Measurements from ENCODE around the gene RPP21. TPM values are rescaled to one million over a fixed set of nuclear protein-coding genes. Genes with fewer than 3 reads are reported as not detected.

RPP21 gene
- total and polyA plus RNA-seq, 2 of the 8 experiments (the other 6 are each of a cell fraction or from before 2014, with no cell fraction given): 63.0 to 219 TPM

DNA sequence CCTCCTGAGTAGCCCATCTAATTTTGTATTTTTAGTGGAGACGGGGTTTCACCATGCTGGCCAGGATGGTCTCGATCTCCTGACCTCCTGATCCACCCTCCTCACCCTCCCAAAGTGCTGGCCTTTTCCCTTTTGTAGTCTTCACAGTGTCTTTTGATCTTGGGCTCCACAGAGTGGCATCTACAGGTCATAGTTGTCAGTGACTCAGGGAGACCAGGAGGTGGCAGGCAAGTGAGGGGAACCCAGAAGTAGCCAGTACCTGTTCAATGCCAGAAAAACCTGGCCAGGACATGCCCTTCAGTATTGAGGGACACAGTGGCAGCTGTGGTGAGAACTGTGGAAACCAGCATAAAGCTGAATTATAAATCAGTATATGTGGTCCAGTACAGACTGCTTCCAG lies 19.6 kb downstream of the RPP21 start:
- H3K14ac ChIP-seq (ENCODE audit: insufficient read length): no peak overlapping the region

More for the DNA sequence above, 19.6 kb downstream of the RPP21 start:
- no peak for TF ChIP-seq SAP30 (IDR thresholded peaks at IDR 0.05; ENCODE audit: insufficient read depth, insufficient replicate concordance, low read length)
- TF ChIP-seq, protein P1, sequence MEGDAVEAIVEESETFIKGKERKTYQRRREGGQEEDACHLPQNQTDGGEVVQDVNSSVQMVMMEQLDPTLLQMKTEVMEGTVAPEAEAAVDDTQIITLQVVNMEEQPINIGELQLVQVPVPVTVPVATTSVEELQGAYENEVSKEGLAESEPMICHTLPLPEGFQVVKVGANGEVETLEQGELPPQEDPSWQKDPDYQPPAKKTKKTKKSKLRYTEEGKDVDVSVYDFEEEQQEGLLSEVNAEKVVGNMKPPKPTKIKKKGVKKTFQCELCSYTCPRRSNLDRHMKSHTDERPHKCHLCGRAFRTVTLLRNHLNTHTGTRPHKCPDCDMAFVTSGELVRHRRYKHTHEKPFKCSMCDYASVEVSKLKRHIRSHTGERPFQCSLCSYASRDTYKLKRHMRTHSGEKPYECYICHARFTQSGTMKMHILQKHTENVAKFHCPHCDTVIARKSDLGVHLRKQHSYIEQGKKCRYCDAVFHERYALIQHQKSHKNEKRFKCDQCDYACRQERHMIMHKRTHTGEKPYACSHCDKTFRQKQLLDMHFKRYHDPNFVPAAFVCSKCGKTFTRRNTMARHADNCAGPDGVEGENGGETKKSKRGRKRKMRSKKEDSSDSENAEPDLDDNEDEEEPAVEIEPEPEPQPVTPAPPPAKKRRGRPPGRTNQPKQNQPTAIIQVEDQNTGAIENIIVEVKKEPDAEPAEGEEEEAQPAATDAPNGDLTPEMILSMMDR (IDR thresholded peaks at IDR 0.05; ENCODE audit: control extremely low read depth in 1 of 3, insufficient read depth in 1 of 3, low read depth in 1 of 3, low read length in 3 of 3): peak; percentile 48 to 68 (median 55)
- TF ChIP-seq RAD21 (IDR thresholded peaks at IDR 0.05 in 1 of 2, conservative IDR thresholded peaks at IDR 0.05 in 1 of 2; ENCODE audit: low read depth in 2 of 2, low read length in 2 of 2): peak; percentile 44 to 61
- Histone ChIP-seq H3K27me3 (replicated peaks in 1 of 4; ENCODE audit: control insufficient read depth in 3 of 4, extremely low read depth in 1 of 4, insufficient read depth in 3 of 4, low read length in 3 of 4) (peaks cover 0 to 4% (median 1%) of the 10 kb centered on the region in 4 experiments; a peak in 2 of 7 replicates), H3K4me1 (replicated peaks in 1 of 4; ENCODE audit: control insufficient read depth in 3 of 4, insufficient read depth in 4 of 4, low read length in 3 of 4) (peaks cover 0 to 3% (median 0%) of the 10 kb centered on the region in 4 experiments; a peak in 1 of 7 replicates), H3K79me2 (ENCODE audit: control insufficient read depth in 1 of 2, insufficient read depth in 2 of 2, low read length in 2 of 2) (no peaks in the 10 kb centered on the region), H3K4me3 (ENCODE audit: extremely low read depth in 1 of 4, insufficient read depth in 2 of 4, low read depth in 3 of 4, low read length in 4 of 4) (no peak overlapping the region), H3K79me1 (ENCODE audit: low read depth, low read length) (no peaks in the 10 kb centered on the region), H3K23ac (ENCODE audit: insufficient read length) (no peak overlapping the region), H3K23me2 (ENCODE audit: low read depth, low read length) (no peaks in the 10 kb centered on the region), H3K27ac (ENCODE audit: low read depth, low read length) (no peak overlapping the region), H4K91ac (replicated peaks; ENCODE audit: insufficient read length, low read length) (no peak overlapping the region), H3K4ac (replicated peaks; ENCODE audit: insufficient read length, low read depth, low read length) (no peak overlapping the region), H3K4me2 (ENCODE audit: insufficient read depth in 1 of 2, low read depth in 2 of 2, low read length in 2 of 2) (no peak overlapping the region), H2BK5ac (ENCODE audit: low read depth, low read length) (no peak overlapping the region), H3K9ac (replicated peaks in 1 of 4; ENCODE audit: extremely low read depth in 1 of 4, low read depth in 3 of 4, low read length in 3 of 4) (no peak overlapping the region), H2BK20ac (ENCODE audit: low read length) (no peak overlapping the region), H3K56ac (replicated peaks; ENCODE audit: insufficient read length, low read depth, low read length) (no peak overlapping the region), H2AFZ (ENCODE audit: low read length) (no peak overlapping the region), H2BK12ac (ENCODE audit: low read depth, low read length) (no peak overlapping the region), H4K8ac (ENCODE audit: extremely low read depth, insufficient read depth, low read length) (no peak overlapping the region), H2AK5ac (ENCODE audit: low read depth, low read length) (no peak overlapping the region), H3K18ac (ENCODE audit: extremely low read depth, low read length) (no peak overlapping the region), H3K9me3 (ENCODE audit: insufficient read depth in 2 of 2, low read depth in 1 of 2, low read length in 1 of 2) (no peaks in the 10 kb centered on the region), H4K5ac (ENCODE audit: insufficient read length, low read depth, low read length) (no peak overlapping the region), H2BK15ac (ENCODE audit: low read length) (no peak overlapping the region), H3K36me3 (ENCODE audit: control insufficient read depth in 2 of 4, insufficient read depth in 4 of 4, low read length in 3 of 4) (no peaks in the 10 kb centered on the region), H2BK120ac (replicated peaks; ENCODE audit: low read depth, low read length) (no peak overlapping the region), H4K20me1 (replicated peaks in 1 of 2; ENCODE audit: control insufficient read depth in 1 of 2, insufficient read depth in 2 of 2, low read length in 2 of 2) (peaks cover 0 to 1% of the 10 kb centered on the region in 2 experiments)
- WGBS, 2 experiments (ENCODE audit: extremely low coverage in 1 of 2, insufficient coverage in 1 of 2, insufficient read length in 1 of 2, insufficient replicate concordance in 2 of 2, low coverage in 1 of 2, low lambda C conversion rate in 2 of 2, missing lambda C conversion rate in 1 of 2): 71% methylated on average over 2 of the region's 2 CpGs; no CpG with 5 or more reads in 1 of the 2 experiments
- FAIRE-seq (peak; percentile 7), DNase-seq (ENCODE audit: low read depth in 1 of 2, low spot score in 2 of 2) (no peak)
- ChIA-PET CTCF (ENCODE audit: partially characterized antibody) (interaction anchor here (0.6 to 5.8 kb wide), 11 partner anchors 11 to 232 kb away, joined by 3 to 32 read pairs (median 5); no protein-coding TSS in a partner anchor), POLR2A (ENCODE audit: partially characterized antibody) (no interaction called here)

Data from H1 (cell line).